Breast epithelium (tissue), 3 donors: Measurements from ENCODE around the gene UST.

ENCODE experiments used
- POLR2A ChIP-seq: fragments of 450-650 bp; IDR thresholded peaks from one replicate; pipeline ENCODE4 v1.6.1; 2016; ENCODE audit warnings: antibody characterized with exemption, mild to moderate bottlenecking, moderate library complexity
- POLR2AphosphoS5 ChIP-seq, 3 donors: sonication (generic); formaldehyde crosslinking; IDR thresholded peaks; one replicate each; pipeline ENCODE4 v1.6.1; 2017; ENCODE audit warnings: antibody characterized with exemption in 3 of 3
- TF ChIP-seq, protein P1 (sequence below), 3 donors: fragments of 450-650 bp; IDR thresholded peaks; one replicate each; pipeline ENCODE4 v1.5.1; 2016 to 2017; ENCODE audit warnings: antibody characterized with exemption in 3 of 3, mild to moderate bottlenecking in 3 of 3, moderate library complexity in 3 of 3

DNA sequence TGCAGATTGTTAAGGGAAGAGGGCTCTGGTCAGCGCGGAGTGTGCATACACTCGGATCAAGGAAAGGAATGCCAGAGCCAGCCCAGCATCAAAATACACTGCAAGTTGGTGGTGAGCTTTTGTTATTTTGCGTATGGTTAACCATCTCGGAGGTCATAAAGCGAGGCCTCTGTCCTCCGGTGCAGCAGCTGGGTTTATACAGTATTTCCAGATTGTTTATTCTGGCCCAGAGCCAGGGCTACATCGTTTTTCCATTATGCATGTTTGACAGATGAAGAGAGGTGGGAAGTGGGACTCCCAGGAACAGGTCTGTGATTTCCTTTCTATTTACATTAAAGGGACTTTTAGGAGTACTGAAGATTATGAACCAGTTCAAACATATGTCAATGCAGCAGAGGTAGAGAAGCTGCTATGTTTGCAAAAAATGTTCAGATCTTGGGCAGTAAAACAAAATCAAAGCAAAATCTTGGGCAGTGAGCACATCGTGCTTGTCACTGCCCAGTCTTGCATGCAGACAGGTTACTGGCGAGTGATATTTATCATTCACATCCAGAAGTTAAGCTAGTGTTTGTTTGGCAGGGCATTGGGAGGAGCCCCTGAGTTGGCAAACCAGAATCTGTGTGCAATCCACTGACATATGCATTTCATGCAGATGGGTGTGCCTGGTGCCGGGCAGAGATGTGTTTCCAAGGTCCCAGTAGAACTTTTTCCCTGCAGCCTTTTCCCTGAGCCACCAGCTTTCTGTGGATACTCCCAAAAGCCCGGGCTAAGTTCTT, 314.3 kb downstream of the UST start:
- TF ChIP-seq, protein P1, sequence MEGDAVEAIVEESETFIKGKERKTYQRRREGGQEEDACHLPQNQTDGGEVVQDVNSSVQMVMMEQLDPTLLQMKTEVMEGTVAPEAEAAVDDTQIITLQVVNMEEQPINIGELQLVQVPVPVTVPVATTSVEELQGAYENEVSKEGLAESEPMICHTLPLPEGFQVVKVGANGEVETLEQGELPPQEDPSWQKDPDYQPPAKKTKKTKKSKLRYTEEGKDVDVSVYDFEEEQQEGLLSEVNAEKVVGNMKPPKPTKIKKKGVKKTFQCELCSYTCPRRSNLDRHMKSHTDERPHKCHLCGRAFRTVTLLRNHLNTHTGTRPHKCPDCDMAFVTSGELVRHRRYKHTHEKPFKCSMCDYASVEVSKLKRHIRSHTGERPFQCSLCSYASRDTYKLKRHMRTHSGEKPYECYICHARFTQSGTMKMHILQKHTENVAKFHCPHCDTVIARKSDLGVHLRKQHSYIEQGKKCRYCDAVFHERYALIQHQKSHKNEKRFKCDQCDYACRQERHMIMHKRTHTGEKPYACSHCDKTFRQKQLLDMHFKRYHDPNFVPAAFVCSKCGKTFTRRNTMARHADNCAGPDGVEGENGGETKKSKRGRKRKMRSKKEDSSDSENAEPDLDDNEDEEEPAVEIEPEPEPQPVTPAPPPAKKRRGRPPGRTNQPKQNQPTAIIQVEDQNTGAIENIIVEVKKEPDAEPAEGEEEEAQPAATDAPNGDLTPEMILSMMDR (IDR thresholded peaks at IDR 0.05), result no peak
- no peak for TF ChIP-seq POLR2AphosphoS5 (IDR thresholded peaks at IDR 0.05)
- no peak for TF ChIP-seq POLR2A
